ENCODE measurements around the gene AP1G1.

Gene AP1G1

DNA sequence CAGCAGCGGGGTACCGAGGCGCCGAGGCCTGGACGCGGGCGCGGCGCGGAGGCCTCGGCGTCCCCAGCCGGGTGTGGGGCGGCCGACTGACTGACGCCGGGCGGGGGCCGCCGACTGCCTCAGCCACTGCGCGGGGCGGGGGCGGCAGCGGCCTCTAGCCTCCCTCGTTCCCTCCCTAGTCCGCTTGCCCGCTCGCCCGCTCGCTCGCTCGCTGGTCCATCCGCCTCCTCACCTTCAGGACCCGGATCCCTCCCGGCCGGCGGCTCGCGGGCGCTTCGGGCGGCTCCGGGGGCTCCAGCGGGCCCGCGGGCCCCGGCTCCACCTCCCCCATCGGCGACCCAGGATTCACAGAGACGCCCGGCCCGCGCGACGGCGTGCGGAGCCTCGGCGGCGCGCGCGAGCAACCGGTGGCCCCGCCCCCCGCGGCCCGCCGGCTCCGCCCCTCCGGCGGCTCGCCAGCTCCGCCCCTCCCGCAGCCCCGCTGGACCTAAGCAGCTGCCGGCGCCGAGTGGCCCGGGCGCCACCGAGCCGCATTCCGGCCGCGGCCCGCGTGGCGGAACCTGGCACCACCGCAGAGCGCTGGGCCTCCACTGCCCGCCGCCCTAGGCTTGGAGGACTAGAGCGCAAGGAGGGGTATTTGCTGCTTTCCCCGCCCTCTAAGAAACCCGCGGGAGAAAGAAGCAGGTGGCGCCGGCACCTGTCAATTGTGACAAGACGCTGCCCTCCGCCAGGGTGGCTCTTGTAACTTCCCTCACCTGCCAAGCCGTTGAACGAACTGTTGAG is 84.9 kb downstream of the AP1G1 start:
- no peaks in the 10 kb centered on the region for H3K36me3 Mint-ChIP-seq (ENCODE audit: low read depth)
- H3K27ac Mint-ChIP-seq, result no peak overlapping the region
- H3K9me3 Mint-ChIP-seq, result no peaks in the 10 kb centered on the region
- peak; percentile 79 for DNase-seq (ENCODE audit: low spot score)
- H3K27me3 Mint-ChIP-seq (ENCODE audit: low read depth), result peaks cover 15% of the 10 kb centered on the region
- peaks cover 12% of the 10 kb centered on the region for H3K4me1 Mint-ChIP-seq (ENCODE audit: low read depth)
- H3K4me3 Mint-ChIP-seq, result peak overlapping the region; percentile 79

DNA sequence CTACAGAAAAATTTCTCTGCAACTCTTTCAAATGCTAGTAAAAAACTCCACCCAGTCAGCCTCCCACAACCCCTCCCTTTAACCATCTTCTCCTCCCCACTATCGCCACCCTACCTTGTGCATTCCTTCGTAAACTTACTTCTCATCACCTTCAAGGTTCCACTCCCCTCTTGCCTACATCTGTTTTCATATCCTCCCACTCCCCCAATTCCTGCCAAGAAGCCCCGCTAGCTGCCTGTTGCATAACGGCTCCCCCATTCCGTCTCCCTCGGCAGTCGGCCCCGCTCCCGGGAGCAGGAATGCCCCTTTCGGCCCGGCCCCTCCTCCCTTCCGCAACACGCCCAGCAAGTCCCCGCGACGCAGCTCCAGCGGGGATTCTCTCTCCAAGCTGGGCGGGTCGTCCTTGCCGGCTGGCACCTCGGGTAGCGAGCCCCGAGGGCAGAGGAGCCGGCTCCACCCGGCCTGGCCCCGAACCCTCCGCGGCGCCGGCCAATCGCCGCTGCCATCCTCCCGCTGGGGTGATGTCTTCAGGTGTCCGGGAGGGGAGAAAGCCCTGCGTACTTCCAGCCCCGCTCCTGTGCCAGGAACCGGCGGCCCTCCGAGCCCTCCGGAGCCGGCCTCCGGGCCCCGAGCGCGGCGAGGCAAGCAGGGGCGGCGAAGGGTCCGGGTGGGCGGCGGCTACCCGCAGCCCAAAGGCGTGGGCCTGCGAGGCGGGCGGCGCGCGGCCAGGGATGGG is 85.7 kb downstream of the AP1G1 start:
- Mint-ChIP-seq H3K27ac (peak overlapping the region; percentile 88), H3K9me3 (no peaks in the 10 kb centered on the region), H3K4me1 (ENCODE audit: low read depth) (peaks cover 12% of the 10 kb centered on the region), H3K4me3 (peak overlapping the region; percentile 94), H3K27me3 (ENCODE audit: low read depth) (peaks cover 15% of the 10 kb centered on the region), H3K36me3 (ENCODE audit: low read depth) (no peaks in the 10 kb centered on the region)
- DNase-seq (ENCODE audit: low spot score), result peak; percentile 63

- peaks cover 14% of the 10 kb centered on the region for H3K4me1 Mint-ChIP-seq (ENCODE audit: low read depth)
- H3K27me3 Mint-ChIP-seq (ENCODE audit: low read depth), result peaks cover 15% of the 10 kb centered on the region
- H3K27ac Mint-ChIP-seq, result no peak overlapping the region
- DNase-seq (ENCODE audit: low spot score), result no peak
- H3K4me3 Mint-ChIP-seq, result no peak overlapping the region
- no peaks in the 10 kb centered on the region for H3K36me3 Mint-ChIP-seq (ENCODE audit: low read depth)
- H3K9me3 Mint-ChIP-seq, result no peaks in the 10 kb centered on the region
Observed at GRCh38 chr16:71721066-71721740, 87.4 kb downstream of the AP1G1 start.

DNA sequence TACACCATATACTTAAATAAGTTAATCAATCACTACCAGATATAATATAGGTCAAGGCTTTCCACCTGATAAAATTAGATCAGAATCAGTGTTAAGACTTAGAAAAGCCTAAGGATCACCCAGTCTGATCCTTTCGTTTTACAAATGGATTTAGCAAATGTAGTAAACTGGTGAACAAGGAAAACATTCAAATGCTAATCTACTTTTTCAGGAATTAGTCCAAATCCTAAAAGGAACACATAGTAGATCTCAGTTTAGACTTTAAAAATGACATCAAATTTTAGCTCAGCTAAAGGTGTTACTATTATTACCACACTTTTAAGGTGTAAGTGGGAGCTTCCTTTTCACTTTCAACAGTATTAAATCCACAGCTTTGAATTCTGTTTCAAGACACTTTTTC is 96.1 kb downstream of the AP1G1 start:
- Mint-ChIP-seq H3K4me3 (no peak overlapping the region), H3K9me3 (no peaks in the 10 kb centered on the region), H3K4me1 (ENCODE audit: low read depth) (peaks cover 8% of the 10 kb centered on the region), H3K27me3 (ENCODE audit: low read depth) (no peaks in the 10 kb centered on the region), H3K27ac (no peak overlapping the region), H3K36me3 (ENCODE audit: low read depth) (peaks cover 2% of the 10 kb centered on the region)
- DNase-seq (ENCODE audit: low spot score), result no peak

GRCh38 chr16:71711789-71712188 is 96.8 kb downstream of the AP1G1 start:
- DNase-seq (ENCODE audit: low spot score), result no peak
- Mint-ChIP-seq H3K27me3 (ENCODE audit: low read depth) (no peaks in the 10 kb centered on the region), H3K4me3 (no peak overlapping the region), H3K36me3 (ENCODE audit: low read depth) (peaks cover 2% of the 10 kb centered on the region), H3K9me3 (no peaks in the 10 kb centered on the region), H3K4me1 (ENCODE audit: low read depth) (peaks cover 8% of the 10 kb centered on the region), H3K27ac (no peak overlapping the region)

DNA sequence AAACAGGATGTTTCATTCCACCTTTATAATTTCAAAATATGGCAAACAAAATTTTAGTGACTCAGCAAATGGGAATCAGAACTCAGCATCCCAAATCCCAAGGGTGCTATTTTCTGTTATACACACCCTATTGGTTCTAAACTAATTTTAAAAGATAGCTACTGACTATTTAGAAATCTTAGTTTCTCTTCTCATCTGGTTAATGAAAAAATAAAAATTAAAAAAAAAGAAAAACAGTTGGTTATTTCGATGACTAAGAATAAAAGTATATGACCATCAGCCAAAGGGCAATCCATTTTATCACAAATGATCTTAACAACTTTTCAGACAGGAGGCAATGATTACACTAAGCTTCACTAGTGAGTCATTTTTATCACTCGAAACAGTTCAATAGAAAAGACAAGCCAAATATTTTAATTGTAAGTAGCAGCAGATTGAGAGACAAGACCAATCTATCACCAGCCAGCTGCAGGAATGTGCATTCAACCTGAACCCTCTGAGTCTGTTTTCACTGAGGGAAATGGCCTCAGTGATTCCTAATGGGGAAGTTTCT is 99.3 kb downstream of the AP1G1 start:
- peaks cover 6% of the 10 kb centered on the region for H3K4me1 Mint-ChIP-seq (ENCODE audit: low read depth)
- H3K36me3 Mint-ChIP-seq (ENCODE audit: low read depth), result peaks cover 2% of the 10 kb centered on the region
- no peaks in the 10 kb centered on the region for H3K27me3 Mint-ChIP-seq (ENCODE audit: low read depth)
- DNase-seq (ENCODE audit: low spot score), result no peak
- H3K27ac Mint-ChIP-seq, result no peak overlapping the region
- no peaks in the 10 kb centered on the region for H3K9me3 Mint-ChIP-seq
- no peak overlapping the region for H3K4me3 Mint-ChIP-seq

- H3K4me3 Mint-ChIP-seq, result no peak overlapping the region
Observed at GRCh38 chr16:71708696-71709095, 99.9 kb downstream of the AP1G1 start.

GRCh38 chr16:71707199-71707598 is 101.4 kb downstream of the AP1G1 start:
- Mint-ChIP-seq H3K4me1 (ENCODE audit: low read depth) (peaks cover 6% of the 10 kb centered on the region), H3K4me3 (no peak overlapping the region), H3K9me3 (no peaks in the 10 kb centered on the region), H3K36me3 (ENCODE audit: low read depth) (no peaks in the 10 kb centered on the region), H3K27ac (no peak overlapping the region), H3K27me3 (ENCODE audit: low read depth) (no peaks in the 10 kb centered on the region)
- DNase-seq (ENCODE audit: low spot score), result no peak

More at GRCh38 chr16:71708696-71709095, 99.9 kb downstream of the AP1G1 start:
- DNase-seq (ENCODE audit: low spot score), result no peak
- Mint-ChIP-seq H3K27me3 (ENCODE audit: low read depth) (no peaks in the 10 kb centered on the region), H3K36me3 (ENCODE audit: low read depth) (no peaks in the 10 kb centered on the region), H3K9me3 (no peaks in the 10 kb centered on the region), H3K27ac (no peak overlapping the region), H3K4me1 (ENCODE audit: low read depth) (peaks cover 6% of the 10 kb centered on the region)

DNA sequence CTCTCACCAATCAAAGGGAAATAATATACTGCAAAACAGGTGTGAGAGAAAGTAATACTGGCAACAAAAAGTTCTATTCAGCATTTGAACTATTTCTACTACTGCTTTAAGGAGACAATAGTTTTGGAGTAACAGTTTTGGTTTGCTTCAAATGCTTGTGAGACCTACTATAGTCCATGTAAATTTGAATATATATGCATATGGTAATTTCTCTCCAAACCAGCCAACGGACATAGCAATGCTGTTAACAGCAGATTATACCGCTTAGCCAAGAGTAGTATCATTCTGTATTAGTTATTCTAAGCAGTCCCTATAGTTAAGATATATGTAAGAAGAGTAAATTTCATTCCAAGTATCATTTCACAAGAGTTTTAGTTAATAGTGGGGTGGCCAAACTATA is 102.6 kb downstream of the AP1G1 start:
- Mint-ChIP-seq H3K27ac (no peak overlapping the region), H3K9me3 (no peaks in the 10 kb centered on the region), H3K4me3 (no peak overlapping the region), H3K36me3 (ENCODE audit: low read depth) (no peaks in the 10 kb centered on the region), H3K4me1 (ENCODE audit: low read depth) (no peaks in the 10 kb centered on the region), H3K27me3 (ENCODE audit: low read depth) (no peaks in the 10 kb centered on the region)
- DNase-seq (ENCODE audit: low spot score), result no peak

DNA sequence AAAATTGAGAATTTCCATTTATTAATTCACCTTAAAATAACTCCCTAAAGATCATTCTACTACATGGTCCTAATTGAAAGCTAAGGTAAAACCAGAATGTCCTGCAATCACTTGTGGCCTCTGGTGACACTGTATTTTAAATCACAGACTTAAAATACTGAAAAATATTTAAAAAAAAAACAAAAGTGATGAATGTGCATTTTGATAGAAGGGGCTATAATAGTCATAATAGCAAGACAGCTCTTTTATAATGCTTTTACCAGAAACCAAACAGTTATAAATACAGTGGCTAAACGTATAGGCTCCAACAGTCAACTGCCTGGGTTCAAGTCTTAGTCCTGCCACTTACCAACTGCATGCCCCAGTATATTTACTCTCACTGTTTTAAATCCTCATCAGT is 105.3 kb downstream of the AP1G1 start:
- Mint-ChIP-seq H3K9me3 (no peaks in the 10 kb centered on the region), H3K27me3 (ENCODE audit: low read depth) (no peaks in the 10 kb centered on the region), H3K36me3 (ENCODE audit: low read depth) (no peaks in the 10 kb centered on the region), H3K27ac (no peak overlapping the region), H3K4me3 (no peak overlapping the region), H3K4me1 (ENCODE audit: low read depth) (no peaks in the 10 kb centered on the region)
- DNase-seq (ENCODE audit: low spot score), result no peak

GRCh38 chr16:71700831-71701230 is 107.8 kb downstream of the AP1G1 start:
- no peak for DNase-seq (ENCODE audit: low spot score)
- H3K36me3 Mint-ChIP-seq (ENCODE audit: low read depth), result no peaks in the 10 kb centered on the region
- H3K27ac Mint-ChIP-seq, result no peak overlapping the region
- H3K4me3 Mint-ChIP-seq, result no peak overlapping the region
- H3K4me1 Mint-ChIP-seq (ENCODE audit: low read depth), result peaks cover 3% of the 10 kb centered on the region
- H3K9me3 Mint-ChIP-seq, result no peaks in the 10 kb centered on the region
- H3K27me3 Mint-ChIP-seq (ENCODE audit: low read depth), result no peaks in the 10 kb centered on the region

GRCh38 chr16:71698491-71698890 is 110.1 kb downstream of the AP1G1 start:
- H3K27me3 Mint-ChIP-seq (ENCODE audit: low read depth), result no peaks in the 10 kb centered on the region
- H3K36me3 Mint-ChIP-seq (ENCODE audit: low read depth), result no peaks in the 10 kb centered on the region
- DNase-seq (ENCODE audit: low spot score), result no peak
- H3K9me3 Mint-ChIP-seq, result no peaks in the 10 kb centered on the region
- no peak overlapping the region for H3K4me3 Mint-ChIP-seq
- H3K4me1 Mint-ChIP-seq (ENCODE audit: low read depth), result peaks cover 3% of the 10 kb centered on the region
- H3K27ac Mint-ChIP-seq, result no peak overlapping the region

GRCh38 chr16:71693164-71693563 is 115.5 kb downstream of the AP1G1 start:
- no peaks in the 10 kb centered on the region for H3K9me3 Mint-ChIP-seq
- H3K4me3 Mint-ChIP-seq, result no peak overlapping the region
- no peak overlapping the region for H3K27ac Mint-ChIP-seq
- H3K4me1 Mint-ChIP-seq (ENCODE audit: low read depth), result peaks cover 3% of the 10 kb centered on the region
- no peaks in the 10 kb centered on the region for H3K27me3 Mint-ChIP-seq (ENCODE audit: low read depth)
- peaks cover 4% of the 10 kb centered on the region for H3K36me3 Mint-ChIP-seq (ENCODE audit: low read depth)
- no peak for DNase-seq (ENCODE audit: low spot score)

GRCh38 chr16:71689901-71690300 is 118.7 kb downstream of the AP1G1 start:
- H3K27ac Mint-ChIP-seq, result no peak overlapping the region
- H3K27me3 Mint-ChIP-seq (ENCODE audit: low read depth), result no peaks in the 10 kb centered on the region
- peaks cover 5% of the 10 kb centered on the region for H3K36me3 Mint-ChIP-seq (ENCODE audit: low read depth)
- no peak overlapping the region for H3K4me3 Mint-ChIP-seq
- H3K4me1 Mint-ChIP-seq (ENCODE audit: low read depth), result no peaks in the 10 kb centered on the region
- DNase-seq (ENCODE audit: low spot score), result no peak
- no peaks in the 10 kb centered on the region for H3K9me3 Mint-ChIP-seq
